ENCODE data around the gene SLC22A23. TPM values are rescaled to one million over a fixed set of nuclear protein-coding genes. Genes with fewer than 3 reads are reported as not detected.

The SLC22A23 gene
- total RNA-seq, 1 experiment from 2014 or later: 6.8 TPM

GRCh38 chr6:3388786-3389185 is 68.1 kb downstream of the SLC22A23 start:
- H3K4me3 Mint-ChIP-seq: no peak overlapping the region
- no peak overlapping the region for H3K14ac ChIP-seq (ENCODE audit: insufficient read depth, low read length)
- H3K79me1 ChIP-seq (ENCODE audit: insufficient read depth, low read depth, low read length, poor library complexity, severe bottlenecking): peaks cover 5% of the 10 kb centered on the region
- H2BK5ac ChIP-seq (ENCODE audit: insufficient read length, low read length): no peak overlapping the region
- peaks cover 5 to 10% of the 10 kb centered on the region in 2 experiments for H3K4me1 Mint-ChIP-seq
- no peak overlapping the region for H3T11ph ChIP-seq (ENCODE audit: low read length)
- no peak overlapping the region for H3K4ac ChIP-seq (ENCODE audit: low read depth, low read length)
- H3K9me3 Mint-ChIP-seq: no peaks in the 10 kb centered on the region
- WGBS (ENCODE audit: extremely low coverage, insufficient read length, low lambda C conversion rate): no CpG with 5 or more reads among the region's 9 CpGs
- no peaks in the 10 kb centered on the region for H3K27me3 Mint-ChIP-seq (ENCODE audit: low read depth)
- H2AK5ac ChIP-seq (ENCODE audit: insufficient read length, low read length): no peak overlapping the region
- no peak overlapping the region for H2BK12ac ChIP-seq (ENCODE audit: insufficient read length, low read depth, low read length)
- no peak overlapping the region for H3K9ac ChIP-seq (ENCODE audit: extremely low read depth, insufficient read length, low read length)
- no peak overlapping the region for H3K23ac ChIP-seq (ENCODE audit: insufficient read length, low read depth, low read length)
- H2AFZ ChIP-seq (ENCODE audit: low read length): no peak overlapping the region
- no peak overlapping the region for H3K27ac ChIP-seq (ENCODE audit: insufficient read length, low read depth, low read length)
- H4K91ac ChIP-seq (ENCODE audit: insufficient read length, low read depth, low read length): no peak overlapping the region
- no peak overlapping the region for H2BK20ac ChIP-seq (ENCODE audit: low read depth, low read length, poor library complexity, severe bottlenecking)
- H3K27ac Mint-ChIP-seq: no peak overlapping the region
- no peak overlapping the region for H4K5ac ChIP-seq (ENCODE audit: insufficient read length, low read depth, low read length)
- no peak overlapping the region for H3K4me2 ChIP-seq (ENCODE audit: insufficient read depth, insufficient read length, low read length)
- no peaks in the 10 kb centered on the region for H3K9me3 ChIP-seq (ENCODE audit: control insufficient read depth, low read depth, low read length)
- H2BK120ac ChIP-seq (ENCODE audit: low read depth, low read length, poor library complexity, severe bottlenecking): no peak overlapping the region
- H4K8ac ChIP-seq (replicated peaks; ENCODE audit: insufficient read length, low read depth, low read length): no peak overlapping the region
- TF ChIP-seq, protein P1, sequence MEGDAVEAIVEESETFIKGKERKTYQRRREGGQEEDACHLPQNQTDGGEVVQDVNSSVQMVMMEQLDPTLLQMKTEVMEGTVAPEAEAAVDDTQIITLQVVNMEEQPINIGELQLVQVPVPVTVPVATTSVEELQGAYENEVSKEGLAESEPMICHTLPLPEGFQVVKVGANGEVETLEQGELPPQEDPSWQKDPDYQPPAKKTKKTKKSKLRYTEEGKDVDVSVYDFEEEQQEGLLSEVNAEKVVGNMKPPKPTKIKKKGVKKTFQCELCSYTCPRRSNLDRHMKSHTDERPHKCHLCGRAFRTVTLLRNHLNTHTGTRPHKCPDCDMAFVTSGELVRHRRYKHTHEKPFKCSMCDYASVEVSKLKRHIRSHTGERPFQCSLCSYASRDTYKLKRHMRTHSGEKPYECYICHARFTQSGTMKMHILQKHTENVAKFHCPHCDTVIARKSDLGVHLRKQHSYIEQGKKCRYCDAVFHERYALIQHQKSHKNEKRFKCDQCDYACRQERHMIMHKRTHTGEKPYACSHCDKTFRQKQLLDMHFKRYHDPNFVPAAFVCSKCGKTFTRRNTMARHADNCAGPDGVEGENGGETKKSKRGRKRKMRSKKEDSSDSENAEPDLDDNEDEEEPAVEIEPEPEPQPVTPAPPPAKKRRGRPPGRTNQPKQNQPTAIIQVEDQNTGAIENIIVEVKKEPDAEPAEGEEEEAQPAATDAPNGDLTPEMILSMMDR (conservative IDR thresholded peaks at IDR 0.05): no peak
- no peak overlapping the region for H2BK15ac ChIP-seq (ENCODE audit: low read depth, low read length)
- H4K20me1 ChIP-seq (ENCODE audit: control insufficient read depth, insufficient read depth, insufficient read length): no peaks in the 10 kb centered on the region
- DNase-seq: no peak
- H3K18ac ChIP-seq (ENCODE audit: insufficient read length, low read depth, low read length): no peak overlapping the region
- H3K4me1 ChIP-seq (ENCODE audit: insufficient read depth, low read length): no peaks in the 10 kb centered on the region
- no peak overlapping the region for H3K56ac ChIP-seq (ENCODE audit: insufficient read length, low read depth, low read length)
- H3K27me3 ChIP-seq (ENCODE audit: insufficient read depth, low read length): no peaks in the 10 kb centered on the region
- no peaks in the 10 kb centered on the region; the same call in 1 of the 2 replicates for H3K79me2 ChIP-seq (ENCODE audit: insufficient read depth, low read length)
- H3K23me2 ChIP-seq (ENCODE audit: insufficient read length, low read depth, low read length, poor library complexity, severe bottlenecking): no peaks in the 10 kb centered on the region
- H3K36me3 Mint-ChIP-seq (ENCODE audit: insufficient read depth in 1 of 3, low read depth in 3 of 3): peaks cover 0 to 18% (median 0%) of the 10 kb centered on the region in 3 experiments; a peak in 5 of 7 replicates
